ENCODE measurements around the gene P2RY12. TPM values are rescaled to one million over a fixed set of nuclear protein-coding genes. Genes with fewer than 3 reads are reported as not detected.

P2RY12 gene
- total and polyA plus RNA-seq, 10 of the 15 experiments (the other 5 are each of a cell fraction or from before 2014, with no cell fraction given), result 0.27 to 1.0 (median 0.66) TPM; not detected in 2

- TF ChIP-seq RELA (IDR thresholded peaks at IDR 0.05; ENCODE audit: borderline replicate concordance, partially characterized antibody), result no peak
- no peak for TF ChIP-seq TCF7 (IDR thresholded peaks at IDR 0.05; ENCODE audit: borderline replicate concordance)
- TF ChIP-seq MEF2B (IDR thresholded peaks at IDR 0.05; ENCODE audit: partially characterized antibody, poor library complexity, severe bottlenecking), result no peak
- TF ChIP-seq NFYB (IDR thresholded peaks at IDR 0.05; ENCODE audit: insufficient read depth, low read depth, low read length), result no peak
- no peak for TF ChIP-seq REST (IDR thresholded peaks at IDR 0.05; ENCODE audit: low read depth, low read length)
- TF ChIP-seq CREM (IDR thresholded peaks at IDR 0.05; ENCODE audit: low read depth), result no peak
Observed at GRCh38 chr3:151350656-151351055, 33.9 kb downstream of the P2RY12 start (continued).

GRCh38 chr3:151347432-151347831, 37.1 kb downstream of the P2RY12 start:
- FAIRE-seq, result no peak
- H3K9ac ChIP-seq (ENCODE audit: control insufficient read depth, insufficient read depth, low read length), result no peak overlapping the region
- no peak overlapping the region for H3K4me2 ChIP-seq (ENCODE audit: control insufficient read depth, insufficient read depth)
- no peak overlapping the region for H3K4me3 ChIP-seq
- TF ChIP-seq SPI1 (IDR thresholded peaks at IDR 0.05; ENCODE audit: borderline replicate concordance, insufficient read depth, low read depth, low read length) (peak; percentile 6; the same call in 1 of the 2 replicates), EZH2 (IDR thresholded peaks at IDR 0.05; ENCODE audit: borderline replicate concordance, control insufficient read depth, low read depth, low read length) (no peak)
- no TSS peak for BruUV-seq (replicated peaks)
- no peaks in the 10 kb centered on the region for H3K27me3 ChIP-seq (replicated peaks in 1 of 2; ENCODE audit: control insufficient read depth in 2 of 2, insufficient read depth in 2 of 2, low read length in 1 of 2)
- in situ Hi-C loops (cut with MboI) (no loop called here), intact Hi-C loops (cut with micrococcal nuclease; ENCODE audit: unreplicated experiment) (no loop called here)
- ChIA-PET CTCF (no interaction called here), POLR2A (no interaction called here), RAD21 (ENCODE audit: unreplicated experiment) (no interaction called here), SMC1A (ENCODE audit: uncharacterized antibody, unreplicated experiment) (interaction anchor here (1.0 kb wide), 1 partner anchor 8 kb away, joined by 3 read pairs; no protein-coding TSS in a partner anchor)
- H3K36me3 ChIP-seq (ENCODE audit: control insufficient read depth in 2 of 2, insufficient read depth in 2 of 2, low read length in 1 of 2), result no peaks in the 10 kb centered on the region
- H4K20me1 ChIP-seq (ENCODE audit: control insufficient read depth, insufficient read depth), result no peaks in the 10 kb centered on the region
- 17% methylated on average over 6 of the region's 6 CpGs for WGBS (ENCODE audit: insufficient coverage, insufficient replicate concordance, low lambda C conversion rate, missing lambda C conversion rate)
- ATAC-seq, result no peak
- peaks cover 14% of the 10 kb centered on the region for H3K4me1 ChIP-seq (ENCODE audit: control insufficient read depth, insufficient read depth, low read length)
- no peak for DNase-seq (ENCODE audit: low read depth, low spot score)
- H3K79me2 ChIP-seq (ENCODE audit: control insufficient read depth, insufficient read depth, low read length), result no peaks in the 10 kb centered on the region
- no peaks in the 10 kb centered on the region for H3K9me3 ChIP-seq (replicated peaks; ENCODE audit: control insufficient read depth, insufficient read depth, low read length)
- H2AFZ ChIP-seq (ENCODE audit: control insufficient read depth, low read depth, low read length), result no peak overlapping the region
- H3K27ac ChIP-seq (ENCODE audit: control insufficient read depth, insufficient read depth), result no peak overlapping the region
